ENCODE measurements around the gene APBB2.
"Not testable (repeated sequence)": the region's sequence is repeated elsewhere in the genome, so short reads cannot be mapped to it uniquely, and the experiment has no call there.

The APBB2 gene

DNA sequence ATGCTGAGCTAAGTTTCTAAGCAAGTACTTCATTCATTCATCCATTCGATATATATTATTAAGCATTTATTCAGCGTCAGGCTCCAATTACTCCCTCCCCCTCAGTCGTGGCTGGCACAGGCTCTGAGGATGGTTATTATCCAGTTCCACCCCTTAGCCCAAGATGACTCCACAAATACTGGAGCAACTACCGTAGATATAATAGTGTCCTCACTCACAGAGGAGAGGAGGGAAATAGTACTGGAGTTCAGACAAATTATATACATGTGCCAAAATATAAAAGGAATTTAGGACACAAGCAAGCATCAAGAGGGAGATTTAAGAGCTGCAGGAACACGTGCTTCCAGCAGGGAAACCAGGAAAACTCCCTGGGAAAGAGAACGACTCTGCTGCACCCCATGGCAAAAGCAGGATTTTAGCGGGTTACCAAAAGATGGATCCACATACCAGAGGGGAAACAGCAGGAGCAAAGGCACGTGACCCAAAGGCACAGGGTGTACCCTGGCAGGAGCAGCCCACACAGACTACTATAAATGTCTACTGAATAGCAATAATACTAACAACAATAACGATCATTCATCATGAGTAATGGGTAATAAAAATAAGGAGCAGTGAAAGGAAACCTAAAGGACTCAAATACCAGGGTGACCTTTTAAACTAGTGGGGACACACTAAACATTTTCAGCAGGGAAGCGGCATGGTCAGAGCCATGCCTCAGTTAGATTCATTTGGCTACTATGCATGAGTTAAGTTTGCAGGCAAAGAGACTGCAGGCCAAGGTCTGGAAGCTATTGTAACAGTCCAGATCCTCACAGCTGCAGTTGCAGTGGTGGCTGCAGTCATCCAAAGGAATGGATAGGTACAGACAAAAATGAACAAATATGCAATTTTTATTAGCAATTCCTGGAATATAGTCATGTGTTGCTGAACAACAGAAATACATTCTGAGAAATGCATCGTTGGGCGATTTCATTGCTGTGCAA lies 153.7 kb downstream of the APBB2 start:
- no peaks in the 10 kb centered on the region for H3K9me2 ChIP-seq (ENCODE audit: low read depth, low read length)
- no peak overlapping the region for H3K4me3 ChIP-seq (ENCODE audit: low read depth, low read length, poor library complexity, severe bottlenecking)
- H4K20me1 ChIP-seq (ENCODE audit: insufficient read depth, low read length), result no peaks in the 10 kb centered on the region
- H3K36me3 ChIP-seq (ENCODE audit: insufficient read depth, low read length), result no peaks in the 10 kb centered on the region
- H3K9me3 ChIP-seq (ENCODE audit: low read length), result no peaks in the 10 kb centered on the region
- H3K79me2 ChIP-seq (ENCODE audit: insufficient read depth, low read length), result no peaks in the 10 kb centered on the region
- TF ChIP-seq EZH2 (IDR thresholded peaks at IDR 0.05; ENCODE audit: borderline replicate concordance, low read length), result no peak
- TF ChIP-seq, protein P1, sequence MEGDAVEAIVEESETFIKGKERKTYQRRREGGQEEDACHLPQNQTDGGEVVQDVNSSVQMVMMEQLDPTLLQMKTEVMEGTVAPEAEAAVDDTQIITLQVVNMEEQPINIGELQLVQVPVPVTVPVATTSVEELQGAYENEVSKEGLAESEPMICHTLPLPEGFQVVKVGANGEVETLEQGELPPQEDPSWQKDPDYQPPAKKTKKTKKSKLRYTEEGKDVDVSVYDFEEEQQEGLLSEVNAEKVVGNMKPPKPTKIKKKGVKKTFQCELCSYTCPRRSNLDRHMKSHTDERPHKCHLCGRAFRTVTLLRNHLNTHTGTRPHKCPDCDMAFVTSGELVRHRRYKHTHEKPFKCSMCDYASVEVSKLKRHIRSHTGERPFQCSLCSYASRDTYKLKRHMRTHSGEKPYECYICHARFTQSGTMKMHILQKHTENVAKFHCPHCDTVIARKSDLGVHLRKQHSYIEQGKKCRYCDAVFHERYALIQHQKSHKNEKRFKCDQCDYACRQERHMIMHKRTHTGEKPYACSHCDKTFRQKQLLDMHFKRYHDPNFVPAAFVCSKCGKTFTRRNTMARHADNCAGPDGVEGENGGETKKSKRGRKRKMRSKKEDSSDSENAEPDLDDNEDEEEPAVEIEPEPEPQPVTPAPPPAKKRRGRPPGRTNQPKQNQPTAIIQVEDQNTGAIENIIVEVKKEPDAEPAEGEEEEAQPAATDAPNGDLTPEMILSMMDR (IDR thresholded peaks at IDR 0.05; ENCODE audit: low read length), result no peak
- H3F3A ChIP-seq (ENCODE audit: insufficient read depth, low read length), result no peaks in the 10 kb centered on the region
- no peak overlapping the region for H3K4me2 ChIP-seq (ENCODE audit: low read length)
- no peak overlapping the region for H3K27ac ChIP-seq (ENCODE audit: low read depth, low read length, poor library complexity, severe bottlenecking)
- no peaks in the 10 kb centered on the region for H3K27me3 ChIP-seq (ENCODE audit: insufficient read depth, low read length)
- H3K9ac ChIP-seq (ENCODE audit: low read length), result no peak overlapping the region
- no peaks in the 10 kb centered on the region for H3K4me1 ChIP-seq (ENCODE audit: insufficient read depth, low read length, severe bottlenecking)
- no peak overlapping the region for H2AFZ ChIP-seq (ENCODE audit: low read length)

DNA sequence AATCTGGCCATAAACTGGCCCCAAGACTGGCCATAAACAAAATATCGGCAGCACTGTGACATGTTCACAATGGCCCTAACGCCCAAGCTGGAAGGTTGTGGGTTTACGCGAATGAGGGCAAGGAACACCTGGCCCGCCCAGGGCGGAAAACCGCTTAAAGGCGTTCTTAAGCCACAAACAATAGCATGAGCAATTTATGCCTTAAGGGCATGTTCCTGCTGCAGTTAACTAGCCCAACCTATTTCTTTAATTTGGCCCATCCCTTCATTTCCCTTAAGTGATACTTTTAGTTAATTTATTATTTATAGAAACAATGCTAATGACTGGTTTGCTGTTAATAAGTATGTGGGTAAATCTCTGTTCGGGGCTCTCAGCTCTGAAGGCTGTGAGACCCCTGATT lies 154.9 kb downstream of the APBB2 start:
- not testable (repeated sequence) for H2AFZ ChIP-seq (ENCODE audit: low read length); H4K20me1 ChIP-seq (ENCODE audit: insufficient read depth, low read length); H3K9me3 ChIP-seq (ENCODE audit: low read length); H3K9me2 ChIP-seq (ENCODE audit: low read depth, low read length); H3K4me2 ChIP-seq (ENCODE audit: low read length); H3K27me3 ChIP-seq (ENCODE audit: insufficient read depth, low read length); H3K27ac ChIP-seq (ENCODE audit: low read depth, low read length, poor library complexity, severe bottlenecking); H3K79me2 ChIP-seq (ENCODE audit: insufficient read depth, low read length); H3K36me3 ChIP-seq (ENCODE audit: insufficient read depth, low read length); H3F3A ChIP-seq (ENCODE audit: insufficient read depth, low read length); H3K4me3 ChIP-seq (ENCODE audit: low read depth, low read length, poor library complexity, severe bottlenecking); H3K9ac ChIP-seq (ENCODE audit: low read length); H3K4me1 ChIP-seq (ENCODE audit: insufficient read depth, low read length, severe bottlenecking)

DNA sequence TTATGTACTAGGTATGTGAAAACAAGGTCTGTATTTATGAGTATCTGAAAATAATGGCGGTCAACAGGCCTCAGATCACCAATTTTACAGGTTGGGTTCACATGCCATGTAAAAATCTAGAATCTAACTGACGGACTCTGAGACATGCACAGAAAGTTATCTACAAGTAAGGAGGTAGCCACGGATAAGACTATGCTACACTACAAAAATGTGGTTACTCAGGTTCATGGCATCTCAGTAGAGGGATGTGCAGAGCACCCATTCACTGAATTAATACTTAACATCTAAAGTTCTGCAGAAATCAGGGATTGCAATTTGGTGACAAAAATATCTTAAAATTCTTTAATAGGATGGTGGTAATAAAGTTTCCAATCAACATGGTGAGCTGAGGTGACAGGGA lies 155.9 kb downstream of the APBB2 start:
- Histone ChIP-seq H3K27ac (ENCODE audit: low read depth, low read length, poor library complexity, severe bottlenecking) (no peak overlapping the region), H3K4me3 (ENCODE audit: low read depth, low read length, poor library complexity, severe bottlenecking) (no peak overlapping the region), H2AFZ (ENCODE audit: low read length) (no peak overlapping the region), H4K20me1 (ENCODE audit: insufficient read depth, low read length) (no peaks in the 10 kb centered on the region), H3K9me3 (ENCODE audit: low read length) (no peaks in the 10 kb centered on the region), H3K36me3 (ENCODE audit: insufficient read depth, low read length) (no peaks in the 10 kb centered on the region), H3K79me2 (ENCODE audit: insufficient read depth, low read length) (no peaks in the 10 kb centered on the region), H3K27me3 (ENCODE audit: insufficient read depth, low read length) (no peaks in the 10 kb centered on the region), H3F3A (ENCODE audit: insufficient read depth, low read length) (no peaks in the 10 kb centered on the region), H3K9ac (ENCODE audit: low read length) (no peak overlapping the region), H3K4me2 (ENCODE audit: low read length) (no peak overlapping the region), H3K4me1 (ENCODE audit: insufficient read depth, low read length, severe bottlenecking) (no peaks in the 10 kb centered on the region), H3K9me2 (ENCODE audit: low read depth, low read length) (no peaks in the 10 kb centered on the region)
- TF ChIP-seq EZH2 (IDR thresholded peaks at IDR 0.05; ENCODE audit: borderline replicate concordance, low read length), result no peak
- TF ChIP-seq, protein P1 (IDR thresholded peaks at IDR 0.05; ENCODE audit: low read length), result no peak

DNA sequence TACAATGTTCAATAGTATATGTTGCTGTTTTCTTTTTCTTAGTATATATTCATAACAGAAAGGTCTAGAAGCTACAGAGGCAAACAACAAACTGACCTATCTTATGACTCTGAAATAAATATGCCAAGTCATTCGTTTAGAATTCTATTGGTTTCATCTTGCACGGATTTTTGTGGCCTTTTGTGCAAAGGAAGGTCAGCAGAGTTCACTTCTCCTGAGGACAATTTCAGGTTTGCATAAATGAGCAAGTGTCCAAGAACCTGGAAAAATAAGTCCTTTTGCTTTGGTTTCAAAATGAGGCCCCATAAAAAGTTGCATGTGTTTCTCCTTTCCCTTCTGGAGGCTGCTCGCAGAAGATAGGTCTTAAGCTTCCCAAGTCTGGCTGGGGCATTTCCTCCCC lies 156.9 kb downstream of the APBB2 start:
- Histone ChIP-seq H3K27ac (ENCODE audit: low read depth, low read length, poor library complexity, severe bottlenecking) (no peak overlapping the region), H3K4me2 (ENCODE audit: low read length) (no peak overlapping the region), H3K9me2 (ENCODE audit: low read depth, low read length) (no peaks in the 10 kb centered on the region), H3K9ac (ENCODE audit: low read length) (no peak overlapping the region), H3K4me1 (ENCODE audit: insufficient read depth, low read length, severe bottlenecking) (no peaks in the 10 kb centered on the region), H2AFZ (ENCODE audit: low read length) (no peak overlapping the region), H3K4me3 (ENCODE audit: low read depth, low read length, poor library complexity, severe bottlenecking) (no peak overlapping the region), H3K27me3 (ENCODE audit: insufficient read depth, low read length) (no peaks in the 10 kb centered on the region), H4K20me1 (ENCODE audit: insufficient read depth, low read length) (no peaks in the 10 kb centered on the region), H3K36me3 (ENCODE audit: insufficient read depth, low read length) (no peaks in the 10 kb centered on the region), H3F3A (ENCODE audit: insufficient read depth, low read length) (no peaks in the 10 kb centered on the region), H3K79me2 (ENCODE audit: insufficient read depth, low read length) (no peaks in the 10 kb centered on the region), H3K9me3 (ENCODE audit: low read length) (no peaks in the 10 kb centered on the region)
- TF ChIP-seq, protein P1 (IDR thresholded peaks at IDR 0.05; ENCODE audit: low read length), result no peak
- no peak for TF ChIP-seq EZH2 (IDR thresholded peaks at IDR 0.05; ENCODE audit: borderline replicate concordance, low read length)

Data from OCI-LY1 (cell line).